BJ (cell line): ENCODE data around the gene EMILIN3. TPM values are rescaled to one million over a fixed set of nuclear protein-coding genes. Genes with fewer than 3 reads are reported as not detected.

ENCODE experiments used
- CTCF ChIA-PET: fragments of 350-600 bp; formaldehyde crosslinking; extraction: SDS; loops from one replicate; lab custom pipeline; 2021; ENCODE audit warnings: antibody characterized with exemption, inconsistent platforms; lab: Yijun Ruan, JAX
- POLR2A ChIA-PET: fragments of 300-600 bp; sonication (Branson Sonifier 250); formaldehyde crosslinking; extraction: SDS; loops from one replicate; lab custom pipeline; 2021; ENCODE audit warnings: antibody characterized with exemption; lab: Charles Lee
- DNase-seq: peaks from one replicate; pipeline ENCODE4 v3.0.0-alpha.2; 2011; ENCODE audit warnings: low read depth
- H3K27me3 ChIP-seq: 2 replicates; pipeline ENCODE4 v1.6.0; 2011; ENCODE audit warnings: low read length; ENCODE audit not compliant: control insufficient read depth, insufficient read depth
- H3K36me3 ChIP-seq: 2 replicates; pipeline ENCODE4 v1.5.1; 2011; ENCODE audit warnings: low read length; ENCODE audit not compliant: control insufficient read depth, insufficient read depth
- H3K4me3 ChIP-seq: 2 replicates; pipeline ENCODE4 v1.5.1; 2011; ENCODE audit warnings: low read depth, mild to moderate bottlenecking, control low read depth, low read length
- polyA plus RNA-seq: library from polyadenylated mRNA; depleted of rRNA; stranded (reverse); fragments of >200 nt; gene quantifications from 2 replicates; pipeline ENCODE4 v1.2.3, GENCODE V29; 2011
- TF ChIP-seq, protein P1 (sequence below): IDR thresholded peaks from 2 replicates; pipeline ENCODE4 v1.5.1; 2011; ENCODE audit warnings: low read depth, mild to moderate bottlenecking, control low read depth, inconsistent platforms, low read length, moderate library complexity; ENCODE audit not compliant: insufficient read depth

EMILIN3 gene
- polyA plus RNA-seq, 1 experiment = 0.52 TPM

DNA sequence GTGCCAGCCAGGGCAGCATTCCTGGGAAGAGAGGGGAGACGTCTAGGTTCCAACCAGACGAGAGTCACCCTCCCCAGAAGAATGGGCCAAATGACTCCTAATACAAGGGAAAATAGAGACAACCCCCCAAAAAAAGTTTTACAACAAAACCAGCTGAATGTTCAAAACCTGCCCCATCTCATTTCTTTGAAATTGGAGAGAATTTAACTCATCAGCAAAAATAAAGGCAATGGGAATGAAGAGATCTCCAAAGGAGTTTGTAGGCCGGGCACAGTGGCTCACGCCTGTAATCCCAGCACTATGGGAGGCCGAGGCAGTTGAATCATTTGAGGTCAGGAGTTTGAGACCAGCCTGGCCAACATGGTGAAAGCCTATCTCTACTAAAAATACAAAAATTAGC is 9.7 kb upstream of the EMILIN3 start:
- Histone ChIP-seq H3K4me3 (no peak overlapping the region), H3K36me3 (no peaks in the 10 kb centered on the region), H3K27me3 (peaks cover 26% of the 10 kb centered on the region)
- TF ChIP-seq, protein P1, sequence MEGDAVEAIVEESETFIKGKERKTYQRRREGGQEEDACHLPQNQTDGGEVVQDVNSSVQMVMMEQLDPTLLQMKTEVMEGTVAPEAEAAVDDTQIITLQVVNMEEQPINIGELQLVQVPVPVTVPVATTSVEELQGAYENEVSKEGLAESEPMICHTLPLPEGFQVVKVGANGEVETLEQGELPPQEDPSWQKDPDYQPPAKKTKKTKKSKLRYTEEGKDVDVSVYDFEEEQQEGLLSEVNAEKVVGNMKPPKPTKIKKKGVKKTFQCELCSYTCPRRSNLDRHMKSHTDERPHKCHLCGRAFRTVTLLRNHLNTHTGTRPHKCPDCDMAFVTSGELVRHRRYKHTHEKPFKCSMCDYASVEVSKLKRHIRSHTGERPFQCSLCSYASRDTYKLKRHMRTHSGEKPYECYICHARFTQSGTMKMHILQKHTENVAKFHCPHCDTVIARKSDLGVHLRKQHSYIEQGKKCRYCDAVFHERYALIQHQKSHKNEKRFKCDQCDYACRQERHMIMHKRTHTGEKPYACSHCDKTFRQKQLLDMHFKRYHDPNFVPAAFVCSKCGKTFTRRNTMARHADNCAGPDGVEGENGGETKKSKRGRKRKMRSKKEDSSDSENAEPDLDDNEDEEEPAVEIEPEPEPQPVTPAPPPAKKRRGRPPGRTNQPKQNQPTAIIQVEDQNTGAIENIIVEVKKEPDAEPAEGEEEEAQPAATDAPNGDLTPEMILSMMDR = no peak
- ChIA-PET POLR2A (no interaction called here), CTCF (interaction anchor here (1.3 to 1.7 kb wide), 2 partner anchors 11 to 35 kb away, joined by 4 read pairs; no protein-coding TSS in a partner anchor)
- no peak for DNase-seq

DNA sequence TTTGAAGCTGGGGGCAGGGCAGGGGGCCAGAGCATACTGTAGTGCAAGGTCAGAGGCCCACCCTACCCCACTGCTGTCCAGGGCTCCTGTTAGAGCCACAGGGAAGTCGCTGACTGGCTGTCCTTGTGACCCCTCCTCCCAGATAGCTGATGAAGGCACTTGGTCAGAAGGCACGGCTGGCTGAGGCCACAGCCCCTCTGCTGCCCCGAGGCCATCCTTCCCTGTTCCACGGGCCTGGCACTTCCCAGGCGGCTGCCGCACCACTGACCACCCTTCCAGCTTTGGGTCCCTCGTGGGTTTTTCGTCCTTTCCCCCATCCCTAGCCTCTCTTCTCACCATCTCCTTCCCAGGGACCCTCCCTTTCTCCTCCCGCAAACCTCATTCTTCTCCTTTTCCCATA is 9.2 kb upstream of the EMILIN3 start:
- CTCF ChIA-PET = interaction anchor here (1.7 kb wide), 1 partner anchor 10 kb away, joined by 4 read pairs; no protein-coding TSS in a partner anchor
- Histone ChIP-seq H3K4me3 (no peak overlapping the region), H3K36me3 (no peaks in the 10 kb centered on the region), H3K27me3 (peaks cover 26% of the 10 kb centered on the region)
- DNase-seq = no peak
- TF ChIP-seq, protein P1 = no peak
- POLR2A ChIA-PET = no interaction called here

DNA sequence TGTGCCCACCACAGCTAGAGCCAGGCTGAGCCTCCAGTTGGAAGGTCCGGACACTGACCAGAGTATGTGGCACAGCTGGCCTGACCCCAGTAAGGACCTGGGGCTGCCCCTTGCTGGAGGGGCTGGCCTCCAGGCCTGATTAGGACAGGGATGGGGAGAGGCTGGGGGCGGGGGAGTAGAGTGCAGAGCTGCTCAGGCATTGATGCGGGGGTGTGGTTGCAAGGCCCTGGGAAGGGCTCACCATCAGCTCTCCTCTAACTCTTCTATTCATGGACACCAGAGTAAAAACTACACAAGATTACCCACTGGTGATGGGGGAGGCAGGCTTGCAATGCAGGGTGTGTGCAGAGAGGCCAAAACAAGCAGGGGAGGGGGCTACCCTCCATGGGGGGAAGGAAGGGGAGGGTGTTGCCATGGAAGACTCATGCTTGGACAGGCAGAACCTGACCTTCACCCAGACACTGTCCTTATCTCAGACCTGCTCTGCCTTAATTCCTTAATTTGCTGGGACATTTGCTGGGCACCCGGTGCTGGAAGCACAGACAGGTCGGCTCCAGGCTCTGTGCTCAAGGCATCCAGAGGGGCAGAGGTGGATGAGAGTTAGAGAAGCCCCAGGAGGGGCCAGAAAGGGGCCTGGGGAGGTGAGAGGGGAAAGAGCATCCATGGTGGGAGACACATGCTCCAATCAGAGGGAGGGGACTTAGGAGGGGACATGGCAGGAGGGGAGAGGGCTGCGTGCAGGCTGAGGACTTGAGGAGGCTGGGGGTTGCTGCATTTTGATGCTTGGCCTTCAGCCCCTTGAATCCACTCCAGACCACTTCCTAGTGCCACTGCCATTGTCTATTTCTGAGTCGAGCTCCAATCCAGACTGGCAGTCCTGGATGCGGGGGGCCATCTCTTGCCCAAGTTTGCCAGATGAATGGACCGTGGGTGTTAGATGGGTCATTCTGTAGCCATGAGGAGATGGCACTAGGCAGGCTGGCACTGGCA is 7.6 kb upstream of the EMILIN3 start:
- ChIA-PET POLR2A (no interaction called here), CTCF (interaction anchor here (1.3 to 1.4 kb wide), 2 partner anchors 14 to 35 kb away, joined by 3 read pairs; no protein-coding TSS in a partner anchor)
- no peak for DNase-seq
- peaks cover 29% of the 10 kb centered on the region for H3K27me3 ChIP-seq
- no peaks in the 10 kb centered on the region for H3K36me3 ChIP-seq
- H3K4me3 ChIP-seq = no peak overlapping the region
- TF ChIP-seq, protein P1 = no peak

DNA sequence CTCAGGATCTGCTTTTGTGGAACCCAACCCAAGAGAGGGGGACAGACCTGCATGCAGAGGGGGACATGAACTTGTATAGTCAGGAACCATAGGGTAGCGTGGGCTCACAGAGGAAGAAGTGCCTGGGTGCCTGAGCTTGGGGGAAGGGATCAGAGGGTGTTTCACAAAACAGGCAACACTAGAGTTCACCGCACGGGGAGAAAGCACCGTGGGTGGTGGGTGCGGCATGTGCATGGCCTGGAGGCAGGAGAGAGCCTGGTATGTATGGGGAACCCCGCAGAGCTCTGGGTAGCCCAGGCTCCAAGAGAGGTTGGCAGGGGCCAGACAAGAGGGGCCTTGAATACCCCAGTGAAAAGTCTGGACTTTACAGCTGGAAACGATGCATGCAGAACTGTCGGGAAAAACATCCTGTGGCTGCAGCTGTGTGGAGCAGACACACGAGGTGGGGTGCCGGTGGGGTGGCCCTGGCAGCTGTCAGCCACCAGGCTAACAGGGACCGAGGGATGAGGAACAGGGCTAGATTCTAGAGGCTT is 6.7 kb upstream of the EMILIN3 start:
- H3K27me3 ChIP-seq = peaks cover 30% of the 10 kb centered on the region
- POLR2A ChIA-PET = no interaction called here

More for the DNA sequence above, 6.7 kb upstream of the EMILIN3 start:
- Histone ChIP-seq H3K36me3 (no peaks in the 10 kb centered on the region), H3K4me3 (no peak overlapping the region)
- TF ChIP-seq, protein P1 = no peak
- CTCF ChIA-PET = interaction anchor here (0.6 to 1.4 kb wide), 3 partner anchors 14 to 277 kb away, joined by 3 to 4 read pairs (median 3); no protein-coding TSS in a partner anchor
- DNase-seq = no peak
